SK-N-SH (cell line): ENCODE data around the gene ARHGEF19. TPM values are rescaled to one million over a fixed set of nuclear protein-coding genes. Genes with fewer than 3 reads are reported as not detected.

Source experiments
- CTCF ChIA-PET: fragments of 300-600, 350-600 bp; formaldehyde crosslinking; extraction: SDS; loops from one replicate; lab custom pipeline; 2021; lab: Yijun Ruan, JAX
- POLR2A ChIA-PET: fragments of 350-600 bp; sonication (Branson Sonifier 250); formaldehyde crosslinking; extraction: SDS; loops from one replicate; lab custom pipeline; 2020; ENCODE audit warnings: antibody characterized with exemption, inconsistent platforms; lab: Yijun Ruan, JAX
- DNase-seq: peaks from one replicate; pipeline ENCODE4 v3.0.0; 2012
- H2AFZ ChIP-seq: fragments of 200-600 bp; sonication (generic); 2 replicates; pipeline ENCODE4 v1.8.1; 2016; ENCODE audit warnings: antibody characterized with exemption, mild to moderate bottlenecking, low read depth
- H3F3A ChIP-seq: fragments of 200-600 bp; sonication (generic); replicated peaks from 2 replicates; pipeline ENCODE3; 2016; ENCODE audit warnings: antibody characterized with exemption, mild to moderate bottlenecking; ENCODE audit not compliant: insufficient read depth
- H3K27ac ChIP-seq, 2 experiments: fragments of 200-500 bp in 1 of 2; fragments of 200-600 bp in 1 of 2; sonication (Bioruptor generic) in 1 of 2; sonication (generic), shearing (Covaris generic) in 1 of 2; 2 replicates each; pipeline versions ENCODE4 v1.5.1 to v1.6.1; 2014 to 2016; ENCODE audit warnings: low read depth in 2 of 2, inconsistent platforms in 1 of 2, low read length in 1 of 2, mild to moderate bottlenecking in 1 of 2, mixed read lengths in 1 of 2
- H3K27me3 ChIP-seq: fragments of 200-600 bp; sonication (generic), shearing (Covaris generic); 2 replicates; pipeline ENCODE4 v1.6.1; 2016; ENCODE audit warnings: mixed run types; ENCODE audit not compliant: insufficient read depth
- H3K36me3 ChIP-seq, 2 experiments: fragments of 200-500 bp in 1 of 2; fragments of 200-600 bp in 1 of 2; sonication (Bioruptor generic) in 1 of 2; sonication (generic) in 1 of 2; replicated peaks in 1 of 2; 2 replicates each; pipeline versions ENCODE3 to v1.5.1; 2014 to 2016; ENCODE audit warnings: low read length in 1 of 2, mild to moderate bottlenecking in 1 of 2; ENCODE audit not compliant: insufficient read depth in 2 of 2, control insufficient read depth in 1 of 2
- H3K4me1 ChIP-seq, 2 experiments: fragments of 200-500 bp in 1 of 2; fragments of 200-600 bp in 1 of 2; sonication (Bioruptor generic) in 1 of 2; sonication (generic), shearing (Covaris generic) in 1 of 2; 2 replicates each; pipeline versions ENCODE4 v1.5.1 to v1.6.1; 2014 to 2016; ENCODE audit warnings: low read depth in 1 of 2, low read length in 1 of 2, mixed run types in 1 of 2; ENCODE audit not compliant: insufficient read depth in 2 of 2, control insufficient read depth in 1 of 2
- H3K4me2 ChIP-seq: fragments of 200-600 bp; sonication (generic), shearing (Covaris generic); 2 replicates; pipeline ENCODE4 v1.6.1; 2017; ENCODE audit warnings: mixed run types
- H3K4me3 ChIP-seq, 2 experiments: fragments of 200-500 bp in 1 of 2; fragments of 200-600 bp in 1 of 2; sonication (Bioruptor generic) in 1 of 2; sonication (generic), shearing (Covaris generic) in 1 of 2; 2 replicates each; pipeline versions ENCODE4 v1.5.1 to v1.8.1; 2014 to 2016; ENCODE audit warnings: low read depth in 2 of 2, inconsistent platforms in 1 of 2, low read length in 1 of 2, mild to moderate bottlenecking in 1 of 2, mixed read lengths in 1 of 2, moderate library complexity in 1 of 2
- H3K79me2 ChIP-seq: fragments of 200-600 bp; sonication (generic); 2 replicates; pipeline ENCODE4 v1.8.1; 2017; ENCODE audit warnings: mild to moderate bottlenecking; ENCODE audit not compliant: insufficient read depth
- H3K9ac ChIP-seq: fragments of 200-600 bp; sonication (generic); 2 replicates; pipeline ENCODE4 v1.6.1; 2017; ENCODE audit warnings: mixed run types
- H3K9me2 ChIP-seq: fragments of 200-600 bp; sonication (generic); 2 replicates; pipeline ENCODE4 v1.6.1; 2017; ENCODE audit warnings: mixed run types
- H3K9me3 ChIP-seq: fragments of 200-600 bp; sonication (generic); 2 replicates; pipeline ENCODE4 v1.6.1; 2017; ENCODE audit warnings: mixed run types, mild to moderate bottlenecking, moderate library complexity
- H4K20me1 ChIP-seq: fragments of 200-600 bp; sonication (generic); 2 replicates; pipeline ENCODE4 v1.6.1; 2017; ENCODE audit warnings: mild to moderate bottlenecking, mixed run types; ENCODE audit not compliant: insufficient read depth
- EP300 ChIP-seq, 2 experiments: IDR thresholded peaks; 2 replicates each; pipeline versions ENCODE4 v1.4.0 to v1.6.1; 2012; ENCODE audit warnings: borderline replicate concordance in 1 of 2, low read depth in 1 of 2, low read length in 1 of 2
- GABPA ChIP-seq: IDR thresholded peaks from 2 replicates; pipeline ENCODE4 v1.4.0; 2012; ENCODE audit warnings: low read depth, mild to moderate bottlenecking
- JUND ChIP-seq: IDR thresholded peaks from 2 replicates; pipeline ENCODE4 v1.4.0; 2012
- MEF2A ChIP-seq: IDR thresholded peaks from 2 replicates; pipeline ENCODE4 v1.4.0; 2012; ENCODE audit warnings: low read depth, borderline replicate concordance
- NRF1 ChIP-seq: IDR thresholded peaks from 2 replicates; pipeline ENCODE4 v1.6.1; 2012; ENCODE audit warnings: low read depth, mild to moderate bottlenecking, low read length
- REST ChIP-seq: IDR thresholded peaks from 2 replicates; pipeline ENCODE4 v1.6.1; 2012; ENCODE audit warnings: mild to moderate bottlenecking, low read depth, low read length, moderate library complexity
- RXRA ChIP-seq: IDR thresholded peaks from 2 replicates; pipeline ENCODE4 v1.4.0; 2012; ENCODE audit warnings: low read depth, mild to moderate bottlenecking, borderline replicate concordance
- SMC3 ChIP-seq: IDR thresholded peaks from 2 replicates; pipeline ENCODE4 v1.6.1; 2012; ENCODE audit warnings: low read depth, low read length, improper control_type of control experiment
- TCF12 ChIP-seq: IDR thresholded peaks from 2 replicates; pipeline ENCODE4 v1.4.0; 2012
- WGBS: methylation state at CpG from one replicate; pipeline ENCODE4 v1.1.6; 2017; ENCODE audit warnings: low lambda C conversion rate; 5-methylcytosine and 5-hydroxymethylcytosine counted together
- polyA plus RNA-seq, 3 experiments: library from polyadenylated mRNA; depleted of rRNA; stranded (reverse); fragments of >200 nt; gene quantifications; 2 replicates each; pipeline ENCODE4 v1.2.3, GENCODE V29; 2012
- TF ChIP-seq, protein P1 (sequence below): fragments of 200-600 bp; sonication (generic); IDR thresholded peaks from 2 replicates; pipeline ENCODE4 v1.6.1; 2017; ENCODE audit warnings: antibody characterized with exemption, mild to moderate bottlenecking, moderate library complexity
- TF ChIP-seq, protein P2 (sequence below): IDR thresholded peaks from 2 replicates; pipeline ENCODE4 v1.4.0; 2012; ENCODE audit warnings: low read depth, borderline replicate concordance
- TF ChIP-seq, protein P3 (sequence below): IDR thresholded peaks from 2 replicates; pipeline ENCODE4; 2012
- TF ChIP-seq, protein P4 (sequence below): fragments of 150-350 bp; IDR thresholded peaks from 2 replicates; pipeline ENCODE4 v1.6.1; 2016; ENCODE audit warnings: mild to moderate bottlenecking, low read depth, low read length

Gene ARHGEF19
- polyA plus RNA-seq, 1 of the 3 experiments (the other 2 are of a cell fraction), result 11.5 TPM

DNA sequence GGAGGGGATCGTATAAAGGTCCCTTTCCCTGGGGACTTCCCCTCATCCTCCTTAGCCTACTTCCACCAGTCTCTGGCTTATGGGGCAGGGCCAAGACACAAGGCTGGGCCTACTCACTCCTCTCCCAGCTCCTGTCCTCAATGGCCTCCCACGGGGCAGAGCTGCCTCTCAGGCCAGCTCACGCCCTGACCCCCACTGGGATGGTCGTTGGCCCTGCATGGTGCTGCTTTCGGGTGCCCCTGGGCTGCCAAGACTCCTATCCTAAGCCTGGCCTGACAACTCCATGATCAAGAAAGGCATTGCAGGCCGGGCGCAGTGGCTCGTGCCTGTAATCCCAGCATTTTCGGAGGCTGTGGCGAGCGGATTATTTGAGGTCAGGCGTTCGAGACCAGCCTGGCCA, 18.3 kb upstream of the ARHGEF19 start (continued):
- TF ChIP-seq, protein P1, sequence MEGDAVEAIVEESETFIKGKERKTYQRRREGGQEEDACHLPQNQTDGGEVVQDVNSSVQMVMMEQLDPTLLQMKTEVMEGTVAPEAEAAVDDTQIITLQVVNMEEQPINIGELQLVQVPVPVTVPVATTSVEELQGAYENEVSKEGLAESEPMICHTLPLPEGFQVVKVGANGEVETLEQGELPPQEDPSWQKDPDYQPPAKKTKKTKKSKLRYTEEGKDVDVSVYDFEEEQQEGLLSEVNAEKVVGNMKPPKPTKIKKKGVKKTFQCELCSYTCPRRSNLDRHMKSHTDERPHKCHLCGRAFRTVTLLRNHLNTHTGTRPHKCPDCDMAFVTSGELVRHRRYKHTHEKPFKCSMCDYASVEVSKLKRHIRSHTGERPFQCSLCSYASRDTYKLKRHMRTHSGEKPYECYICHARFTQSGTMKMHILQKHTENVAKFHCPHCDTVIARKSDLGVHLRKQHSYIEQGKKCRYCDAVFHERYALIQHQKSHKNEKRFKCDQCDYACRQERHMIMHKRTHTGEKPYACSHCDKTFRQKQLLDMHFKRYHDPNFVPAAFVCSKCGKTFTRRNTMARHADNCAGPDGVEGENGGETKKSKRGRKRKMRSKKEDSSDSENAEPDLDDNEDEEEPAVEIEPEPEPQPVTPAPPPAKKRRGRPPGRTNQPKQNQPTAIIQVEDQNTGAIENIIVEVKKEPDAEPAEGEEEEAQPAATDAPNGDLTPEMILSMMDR, result no peak
- TF ChIP-seq, protein P2, sequence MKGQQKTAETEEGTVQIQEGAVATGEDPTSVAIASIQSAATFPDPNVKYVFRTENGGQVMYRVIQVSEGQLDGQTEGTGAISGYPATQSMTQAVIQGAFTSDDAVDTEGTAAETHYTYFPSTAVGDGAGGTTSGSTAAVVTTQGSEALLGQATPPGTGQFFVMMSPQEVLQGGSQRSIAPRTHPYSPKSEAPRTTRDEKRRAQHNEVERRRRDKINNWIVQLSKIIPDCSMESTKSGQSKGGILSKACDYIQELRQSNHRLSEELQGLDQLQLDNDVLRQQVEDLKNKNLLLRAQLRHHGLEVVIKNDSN, result no peak
- no peak for TF ChIP-seq SMC3

DNA sequence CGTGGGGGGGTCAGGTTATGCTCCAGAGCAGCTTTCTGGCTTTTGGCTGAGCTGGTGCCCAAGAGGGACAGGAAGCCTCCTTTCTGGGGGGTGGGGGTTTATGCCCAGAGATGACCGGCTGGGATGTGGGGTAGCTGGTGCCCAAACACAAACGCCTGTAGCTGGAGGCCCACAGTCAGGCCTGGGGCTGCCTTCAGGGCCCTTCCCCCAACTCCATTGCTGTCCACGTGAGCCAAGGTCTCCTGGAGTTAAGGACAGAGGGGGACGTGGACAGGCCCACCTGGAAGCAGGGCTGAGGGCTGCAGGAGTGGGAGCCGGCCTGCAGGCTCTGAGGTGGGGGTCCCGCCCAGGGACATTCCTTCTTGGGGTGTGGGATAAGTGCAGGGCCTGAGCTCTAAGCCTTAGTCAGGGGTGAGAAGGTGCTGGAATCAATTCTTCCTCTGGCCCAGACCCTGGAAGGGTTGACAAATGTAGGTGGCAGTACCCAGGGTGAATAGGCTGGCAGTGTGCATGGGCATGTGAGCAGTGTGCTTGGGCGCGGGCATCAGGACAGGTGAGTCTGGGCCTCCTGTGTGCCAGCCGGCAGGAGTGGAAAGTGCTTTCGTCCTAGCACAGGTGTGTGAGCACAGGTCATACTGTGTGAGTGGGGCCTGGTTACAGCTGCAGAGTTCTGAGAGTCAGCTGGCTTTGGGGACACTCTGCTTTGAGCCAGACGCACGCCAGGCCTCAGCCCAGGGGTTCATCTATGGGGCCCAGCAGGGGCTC, 17.7 kb upstream of the ARHGEF19 start:
- Histone ChIP-seq H3K4me2 (no peak overlapping the region), H3K27ac (no peak overlapping the region), H3K9me2 (no peaks in the 10 kb centered on the region), H3K9me3 (no peaks in the 10 kb centered on the region), H3K27me3 (no peaks in the 10 kb centered on the region), H3K4me1 (no peaks in the 10 kb centered on the region), H3K79me2 (no peaks in the 10 kb centered on the region), H3K4me3 (no peak overlapping the region), H2AFZ (no peak overlapping the region), H3K9ac (no peak overlapping the region), H3K36me3 (no peaks in the 10 kb centered on the region), H3F3A (no peaks in the 10 kb centered on the region), H4K20me1 (no peaks in the 10 kb centered on the region)
- DNase-seq, result no peak
- CTCF ChIA-PET, result interaction anchor here (0.9 to 1.3 kb wide), 3 partner anchors 12 to 148 kb away, joined by 3 to 7 read pairs (median 4); no protein-coding TSS in a partner anchor
- POLR2A ChIA-PET, result no interaction called here
- TF ChIP-seq TCF12 (no peak), MEF2A (no peak), GABPA (no peak), EP300 (IDR thresholded peaks at IDR 0.05; ENCODE audit: borderline replicate concordance in 1 of 2, low read depth in 1 of 2, low read length in 1 of 2) (no peak), NRF1 (no peak), JUND (no peak), RXRA (no peak), REST (no peak)
- TF ChIP-seq, protein P1, result no peak
- TF ChIP-seq, protein P3, sequence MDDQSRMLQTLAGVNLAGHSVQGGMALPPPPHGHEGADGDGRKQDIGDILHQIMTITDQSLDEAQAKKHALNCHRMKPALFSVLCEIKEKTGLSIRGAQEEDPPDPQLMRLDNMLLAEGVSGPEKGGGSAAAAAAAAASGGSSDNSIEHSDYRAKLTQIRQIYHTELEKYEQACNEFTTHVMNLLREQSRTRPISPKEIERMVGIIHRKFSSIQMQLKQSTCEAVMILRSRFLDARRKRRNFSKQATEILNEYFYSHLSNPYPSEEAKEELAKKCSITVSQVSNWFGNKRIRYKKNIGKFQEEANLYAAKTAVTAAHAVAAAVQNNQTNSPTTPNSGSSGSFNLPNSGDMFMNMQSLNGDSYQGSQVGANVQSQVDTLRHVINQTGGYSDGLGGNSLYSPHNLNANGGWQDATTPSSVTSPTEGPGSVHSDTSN, result no peak
- TF ChIP-seq, protein P4, sequence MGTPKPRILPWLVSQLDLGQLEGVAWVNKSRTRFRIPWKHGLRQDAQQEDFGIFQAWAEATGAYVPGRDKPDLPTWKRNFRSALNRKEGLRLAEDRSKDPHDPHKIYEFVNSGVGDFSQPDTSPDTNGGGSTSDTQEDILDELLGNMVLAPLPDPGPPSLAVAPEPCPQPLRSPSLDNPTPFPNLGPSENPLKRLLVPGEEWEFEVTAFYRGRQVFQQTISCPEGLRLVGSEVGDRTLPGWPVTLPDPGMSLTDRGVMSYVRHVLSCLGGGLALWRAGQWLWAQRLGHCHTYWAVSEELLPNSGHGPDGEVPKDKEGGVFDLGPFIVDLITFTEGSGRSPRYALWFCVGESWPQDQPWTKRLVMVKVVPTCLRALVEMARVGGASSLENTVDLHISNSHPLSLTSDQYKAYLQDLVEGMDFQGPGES, result no peak
- 85% methylated on average over 8 of the region's 13 CpGs for WGBS
